ENCODE measurements around the gene C1QTNF8.

Gene C1QTNF8

DNA sequence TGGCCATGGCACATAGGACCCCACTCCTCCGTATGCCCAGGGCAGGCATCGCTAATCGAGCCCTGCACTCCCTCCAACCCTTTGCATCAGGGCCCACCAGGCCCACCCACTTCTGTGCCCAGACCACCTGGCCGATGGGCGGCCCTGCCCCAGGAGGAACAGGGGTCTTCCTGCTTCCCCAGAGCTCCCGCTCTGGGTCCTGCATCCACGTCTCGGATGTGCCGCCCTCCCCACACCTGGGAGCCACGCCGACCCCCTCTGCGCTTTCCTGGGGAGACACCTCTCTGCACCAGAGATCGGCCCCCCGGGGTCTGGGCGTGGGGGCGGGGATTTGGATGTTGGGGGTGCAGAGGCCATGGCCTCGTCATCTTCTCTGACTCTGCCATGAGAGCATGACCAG lies 44.6 kb downstream of the C1QTNF8 start:
- H3K4me2 ChIP-seq (ENCODE audit: low read depth, low read length), result no peak overlapping the region
- no peaks in the 10 kb centered on the region for H3F3A ChIP-seq (ENCODE audit: insufficient read depth, low read length)
- H3K36me3 ChIP-seq (replicated peaks; ENCODE audit: insufficient read depth, low read length), result no peaks in the 10 kb centered on the region
- TF ChIP-seq EZH2 (optimal IDR thresholded peaks at IDR 0.05; ENCODE audit: low read depth, low read length), result no peak
- no peak overlapping the region for H2AFZ ChIP-seq (ENCODE audit: low read length)
- no peak overlapping the region for H3K9ac ChIP-seq (ENCODE audit: low read length)
- no peaks in the 10 kb centered on the region for H3K4me1 ChIP-seq (ENCODE audit: low read length)
- no peaks in the 10 kb centered on the region for H3K79me2 ChIP-seq (ENCODE audit: low read length)
- H4K20me1 ChIP-seq (ENCODE audit: insufficient read depth, low read length), result no peaks in the 10 kb centered on the region
- H3K4me3 ChIP-seq (ENCODE audit: low read length), result no peak overlapping the region
- DNase-seq, result no peak
- H3K9me2 ChIP-seq (replicated peaks; ENCODE audit: insufficient read depth, low read length), result no peaks in the 10 kb centered on the region
- no peaks in the 10 kb centered on the region for H3K9me3 ChIP-seq (replicated peaks; ENCODE audit: insufficient read depth, low read length)
- no peak overlapping the region for H3K27ac ChIP-seq (ENCODE audit: low read length)
- H3K27me3 ChIP-seq (replicated peaks; ENCODE audit: insufficient read depth, low read length), result peaks cover 97% of the 10 kb centered on the region

DNA sequence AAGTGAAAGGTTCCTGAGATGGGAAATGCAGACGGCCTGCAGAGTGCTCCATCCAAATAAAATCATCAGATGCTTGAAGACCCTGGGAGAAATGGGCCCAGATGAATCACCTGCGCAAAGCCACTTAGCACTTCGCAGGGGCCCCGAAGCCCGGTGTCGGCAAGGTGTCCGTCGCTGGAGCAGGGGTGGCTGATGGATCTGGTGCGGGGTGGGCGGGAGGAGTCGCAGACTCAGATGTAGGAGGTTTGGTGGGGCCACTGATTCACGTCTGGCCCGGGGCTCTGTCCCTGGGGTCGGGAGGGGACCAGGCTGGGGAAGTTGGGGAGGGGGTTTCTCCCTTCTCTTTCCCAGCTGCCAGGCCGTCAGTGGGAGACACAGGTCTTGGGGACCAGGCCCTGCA lies 45.1 kb downstream of the C1QTNF8 start:
- no peak overlapping the region for H3K9ac ChIP-seq (ENCODE audit: low read length)
- no peak overlapping the region for H3K4me3 ChIP-seq (ENCODE audit: low read length)
- H3K27me3 ChIP-seq (replicated peaks; ENCODE audit: insufficient read depth, low read length), result peaks cover 98% of the 10 kb centered on the region
- H3K79me2 ChIP-seq (ENCODE audit: low read length), result no peaks in the 10 kb centered on the region
- H4K20me1 ChIP-seq (ENCODE audit: insufficient read depth, low read length), result no peaks in the 10 kb centered on the region
- no peaks in the 10 kb centered on the region for H3K9me3 ChIP-seq (replicated peaks; ENCODE audit: insufficient read depth, low read length)
- H3F3A ChIP-seq (ENCODE audit: insufficient read depth, low read length), result no peaks in the 10 kb centered on the region
- H3K27ac ChIP-seq (ENCODE audit: low read length), result no peak overlapping the region
- TF ChIP-seq, protein P1, sequence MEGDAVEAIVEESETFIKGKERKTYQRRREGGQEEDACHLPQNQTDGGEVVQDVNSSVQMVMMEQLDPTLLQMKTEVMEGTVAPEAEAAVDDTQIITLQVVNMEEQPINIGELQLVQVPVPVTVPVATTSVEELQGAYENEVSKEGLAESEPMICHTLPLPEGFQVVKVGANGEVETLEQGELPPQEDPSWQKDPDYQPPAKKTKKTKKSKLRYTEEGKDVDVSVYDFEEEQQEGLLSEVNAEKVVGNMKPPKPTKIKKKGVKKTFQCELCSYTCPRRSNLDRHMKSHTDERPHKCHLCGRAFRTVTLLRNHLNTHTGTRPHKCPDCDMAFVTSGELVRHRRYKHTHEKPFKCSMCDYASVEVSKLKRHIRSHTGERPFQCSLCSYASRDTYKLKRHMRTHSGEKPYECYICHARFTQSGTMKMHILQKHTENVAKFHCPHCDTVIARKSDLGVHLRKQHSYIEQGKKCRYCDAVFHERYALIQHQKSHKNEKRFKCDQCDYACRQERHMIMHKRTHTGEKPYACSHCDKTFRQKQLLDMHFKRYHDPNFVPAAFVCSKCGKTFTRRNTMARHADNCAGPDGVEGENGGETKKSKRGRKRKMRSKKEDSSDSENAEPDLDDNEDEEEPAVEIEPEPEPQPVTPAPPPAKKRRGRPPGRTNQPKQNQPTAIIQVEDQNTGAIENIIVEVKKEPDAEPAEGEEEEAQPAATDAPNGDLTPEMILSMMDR (IDR thresholded peaks at IDR 0.05; ENCODE audit: low read length), result no peak
- TF ChIP-seq EZH2phosphoT487 (IDR thresholded peaks at IDR 0.05; ENCODE audit: low read length), result no peak
- no peak for TF ChIP-seq EZH2 (optimal IDR thresholded peaks at IDR 0.05; ENCODE audit: low read depth, low read length)
- H3K4me1 ChIP-seq (ENCODE audit: low read length), result no peaks in the 10 kb centered on the region
- no peak overlapping the region for H2AFZ ChIP-seq (ENCODE audit: low read length)
- H3K36me3 ChIP-seq (replicated peaks; ENCODE audit: insufficient read depth, low read length), result no peaks in the 10 kb centered on the region
- DNase-seq, result no peak
- H3K9me2 ChIP-seq (replicated peaks; ENCODE audit: insufficient read depth, low read length), result no peaks in the 10 kb centered on the region
- H3K4me2 ChIP-seq (ENCODE audit: low read depth, low read length), result no peak overlapping the region

GRCh38 chr16:1050516-1050915 lies 45.5 kb downstream of the C1QTNF8 start:
- H4K20me1 ChIP-seq (ENCODE audit: insufficient read depth, low read length), result no peaks in the 10 kb centered on the region
- H3F3A ChIP-seq (ENCODE audit: insufficient read depth, low read length), result no peaks in the 10 kb centered on the region
- no peak overlapping the region for H2AFZ ChIP-seq (ENCODE audit: low read length)
- DNase-seq, result no peak
- H3K9me2 ChIP-seq (replicated peaks; ENCODE audit: insufficient read depth, low read length), result no peaks in the 10 kb centered on the region
- H3K9ac ChIP-seq (ENCODE audit: low read length), result no peak overlapping the region
- TF ChIP-seq EZH2phosphoT487 (IDR thresholded peaks at IDR 0.05; ENCODE audit: low read length) (no peak), EZH2 (optimal IDR thresholded peaks at IDR 0.05; ENCODE audit: low read depth, low read length) (no peak)
- TF ChIP-seq, protein P1 (IDR thresholded peaks at IDR 0.05; ENCODE audit: low read length), result no peak
- no peaks in the 10 kb centered on the region for H3K79me2 ChIP-seq (ENCODE audit: low read length)
- H3K27me3 ChIP-seq (replicated peaks; ENCODE audit: insufficient read depth, low read length), result peaks cover 96% of the 10 kb centered on the region
- H3K4me3 ChIP-seq (ENCODE audit: low read length), result no peak overlapping the region
- no peak overlapping the region for H3K27ac ChIP-seq (ENCODE audit: low read length)
- no peaks in the 10 kb centered on the region for H3K4me1 ChIP-seq (ENCODE audit: low read length)
- H3K36me3 ChIP-seq (replicated peaks; ENCODE audit: insufficient read depth, low read length), result no peaks in the 10 kb centered on the region
- no peaks in the 10 kb centered on the region for H3K9me3 ChIP-seq (replicated peaks; ENCODE audit: insufficient read depth, low read length)
- H3K4me2 ChIP-seq (ENCODE audit: low read depth, low read length), result no peak overlapping the region

- TF ChIP-seq, protein P1 (IDR thresholded peaks at IDR 0.05; ENCODE audit: low read length), result no peak
- TF ChIP-seq EZH2phosphoT487 (IDR thresholded peaks at IDR 0.05; ENCODE audit: low read length), result no peak
- no peak for TF ChIP-seq EZH2 (optimal IDR thresholded peaks at IDR 0.05; ENCODE audit: low read depth, low read length)
- Histone ChIP-seq H3K9me3 (replicated peaks; ENCODE audit: insufficient read depth, low read length) (no peaks in the 10 kb centered on the region), H3K9ac (ENCODE audit: low read length) (no peak overlapping the region), H3K27me3 (replicated peaks; ENCODE audit: insufficient read depth, low read length) (peaks cover 96% of the 10 kb centered on the region), H2AFZ (ENCODE audit: low read length) (no peak overlapping the region), H3K4me2 (ENCODE audit: low read depth, low read length) (no peak overlapping the region), H4K20me1 (ENCODE audit: insufficient read depth, low read length) (no peaks in the 10 kb centered on the region), H3K4me3 (ENCODE audit: low read length) (no peak overlapping the region), H3K79me2 (ENCODE audit: low read length) (no peaks in the 10 kb centered on the region), H3K9me2 (replicated peaks; ENCODE audit: insufficient read depth, low read length) (no peaks in the 10 kb centered on the region), H3K36me3 (replicated peaks; ENCODE audit: insufficient read depth, low read length) (no peaks in the 10 kb centered on the region), H3K27ac (ENCODE audit: low read length) (no peak overlapping the region), H3F3A (ENCODE audit: insufficient read depth, low read length) (no peaks in the 10 kb centered on the region), H3K4me1 (ENCODE audit: low read length) (no peaks in the 10 kb centered on the region)
- no peak for DNase-seq
Measured at GRCh38 chr16:1049976-1050247, 46.1 kb downstream of the C1QTNF8 start.
